Stimulated activated effector memory CD8-positive, alpha-beta T cell treated with anti-CD3 and anti-CD28 coated beads, Interleukin-12 subunit alpha, Interleukin-12 subunit beta, amount 100 ng/mL, for 72 hours (primary cell): ENCODE results near the gene TNFRSF12A.

Experiments used
- ATAC-seq: fragments of 150-1000 bp; cut with Tn5 transposase; 2 replicates; pipeline ENCODE4 v1.10.0; 2021
- DNase-seq, 2 donors: peaks; one replicate each; pipeline ENCODE4 v3.0.0; 2021 to 2022; ENCODE audit warnings: low spot score in 2 of 2
- H3K27ac Mint-ChIP-seq: one replicate; pipeline ENCODE4 v1.8.0; 2022; ENCODE audit warnings: mild to moderate bottlenecking, mixed read lengths
- H3K36me3 Mint-ChIP-seq: one replicate; pipeline ENCODE4 v1.8.0; 2022; ENCODE audit warnings: mild to moderate bottlenecking, mixed read lengths
- H3K4me1 Mint-ChIP-seq: one replicate; pipeline ENCODE4 v1.8.0; 2022; ENCODE audit warnings: mixed read lengths
- H3K4me3 Mint-ChIP-seq: one replicate; pipeline ENCODE4 v1.8.0; 2022; ENCODE audit warnings: mild to moderate bottlenecking, mixed read lengths
- H3K9me3 Mint-ChIP-seq: one replicate; pipeline ENCODE4 v1.8.0; 2022; ENCODE audit warnings: mixed read lengths

The TNFRSF12A gene

DNA sequence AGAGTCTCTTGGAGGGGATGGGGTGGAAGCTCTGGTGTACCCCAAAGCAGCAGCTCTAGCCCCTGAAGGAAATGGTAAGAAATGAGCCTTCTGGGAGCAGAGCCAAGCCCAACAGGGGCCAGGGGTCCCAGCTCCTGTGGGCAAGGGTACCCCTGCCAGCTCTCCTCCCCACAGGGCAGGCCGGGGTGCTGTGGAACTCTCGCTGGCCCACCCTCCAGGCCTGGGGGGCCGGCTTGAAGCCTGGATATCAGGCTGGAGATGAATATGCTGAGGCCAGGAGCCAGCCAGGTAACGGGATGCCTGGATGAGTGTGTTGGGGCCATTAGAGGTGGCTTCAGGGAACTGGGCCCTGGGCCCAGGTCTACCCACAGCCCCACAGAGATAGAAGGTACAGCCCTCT lies 19.6 kb upstream of the TNFRSF12A start:
- Mint-ChIP-seq H3K4me1 (no peaks in the 10 kb centered on the region), H3K9me3 (no peaks in the 10 kb centered on the region), H3K36me3 (peaks cover 6% of the 10 kb centered on the region), H3K27ac (no peak overlapping the region), H3K4me3 (no peak overlapping the region)
- DNase-seq (no peak), ATAC-seq (no peak)

DNA sequence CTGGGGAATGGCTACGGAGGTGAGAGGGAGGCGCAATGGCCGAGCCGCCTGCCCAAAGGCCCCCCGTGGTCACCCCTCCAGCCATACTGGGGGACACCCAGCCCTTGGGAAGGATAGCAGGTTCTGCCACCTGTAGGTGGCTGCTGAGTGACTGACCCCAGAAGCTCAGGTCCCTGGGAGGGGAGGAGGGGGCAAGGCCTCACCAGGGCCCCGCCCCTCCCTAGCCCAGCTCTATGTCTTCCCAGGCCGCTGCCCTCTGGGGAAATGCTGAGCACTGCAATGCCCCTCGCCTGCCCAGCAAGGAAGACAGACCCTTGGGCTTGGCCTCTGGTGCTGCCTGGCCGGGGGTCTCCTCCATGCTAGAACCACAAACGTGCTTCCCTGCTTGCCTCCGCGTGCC lies 18.9 kb upstream of the TNFRSF12A start:
- peaks cover 6% of the 10 kb centered on the region for H3K36me3 Mint-ChIP-seq
- H3K4me1 Mint-ChIP-seq = no peaks in the 10 kb centered on the region
- H3K9me3 Mint-ChIP-seq = no peaks in the 10 kb centered on the region
- ATAC-seq = no peak
- DNase-seq = no peak
- no peak overlapping the region for H3K4me3 Mint-ChIP-seq
- H3K27ac Mint-ChIP-seq = no peak overlapping the region

DNA sequence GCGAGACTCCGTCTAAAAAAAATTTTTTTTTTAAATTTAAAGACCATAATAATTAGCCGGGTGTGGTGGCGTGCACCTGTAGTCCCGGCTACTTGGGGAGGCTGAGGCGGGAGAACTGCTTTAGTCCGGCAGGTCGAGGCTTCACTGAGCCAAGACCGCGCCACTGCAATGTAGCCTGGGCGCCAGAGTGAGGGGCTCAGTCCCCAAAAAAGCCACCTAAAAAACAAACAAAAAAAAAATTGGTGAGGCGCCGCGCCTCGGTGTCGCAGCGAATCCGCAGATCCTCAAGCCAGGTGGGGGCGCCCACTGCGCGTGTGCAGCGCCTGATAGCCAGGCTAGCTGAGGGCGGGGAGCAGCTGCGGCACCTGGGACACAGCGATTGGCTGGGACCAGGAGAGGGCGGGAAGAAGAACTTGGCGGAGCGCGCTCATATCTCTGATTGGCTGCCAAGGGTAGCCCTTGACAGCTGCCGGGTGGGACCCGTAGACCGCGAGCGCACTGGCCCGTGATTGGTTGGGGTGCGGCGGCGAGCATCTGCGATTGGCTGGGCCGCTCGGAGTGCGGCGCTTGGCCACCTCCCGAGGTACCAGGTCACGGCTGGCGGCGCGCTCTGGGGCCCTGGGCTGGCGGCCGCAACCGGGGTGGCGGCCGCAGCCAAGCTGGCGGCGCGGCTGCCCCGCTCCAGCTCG lies 16.4 kb upstream of the TNFRSF12A start:
- H3K4me3 Mint-ChIP-seq = peak overlapping the region; percentile 56
- peak overlapping the region; percentile 34 for H3K27ac Mint-ChIP-seq
- ATAC-seq = peak; percentile 98
- H3K36me3 Mint-ChIP-seq = peaks cover 6% of the 10 kb centered on the region
- H3K9me3 Mint-ChIP-seq = no peaks in the 10 kb centered on the region
- DNase-seq = peak; percentile 87 to 97
- peaks cover 23% of the 10 kb centered on the region for H3K4me1 Mint-ChIP-seq

DNA sequence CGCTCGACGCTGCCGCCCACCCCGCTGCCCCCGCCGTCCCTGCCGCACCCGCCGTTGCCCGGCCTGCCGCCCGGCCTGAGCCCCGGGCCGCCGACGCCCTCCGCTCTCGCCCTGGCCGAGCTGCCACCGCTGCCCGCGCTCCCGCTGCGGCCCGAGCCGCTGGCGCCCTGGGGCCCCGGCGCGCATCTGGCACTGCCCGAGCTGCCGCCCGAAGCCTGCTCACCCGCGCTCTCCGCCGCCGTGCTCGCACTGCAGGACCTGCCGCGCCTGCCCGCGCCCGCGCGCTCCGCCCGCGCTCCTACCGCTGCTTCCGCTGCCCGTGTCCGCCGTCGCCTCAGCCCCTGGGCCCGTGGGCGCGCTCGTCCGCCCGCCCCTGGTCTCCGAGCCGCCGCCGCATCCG lies 15.8 kb upstream of the TNFRSF12A start:
- no peak for DNase-seq
- H3K4me3 Mint-ChIP-seq = peak overlapping the region; percentile 60
- peaks cover 6% of the 10 kb centered on the region for H3K36me3 Mint-ChIP-seq
- H3K9me3 Mint-ChIP-seq = no peaks in the 10 kb centered on the region
- ATAC-seq = peak; percentile 47
- peaks cover 23% of the 10 kb centered on the region for H3K4me1 Mint-ChIP-seq
- no peak overlapping the region for H3K27ac Mint-ChIP-seq

DNA sequence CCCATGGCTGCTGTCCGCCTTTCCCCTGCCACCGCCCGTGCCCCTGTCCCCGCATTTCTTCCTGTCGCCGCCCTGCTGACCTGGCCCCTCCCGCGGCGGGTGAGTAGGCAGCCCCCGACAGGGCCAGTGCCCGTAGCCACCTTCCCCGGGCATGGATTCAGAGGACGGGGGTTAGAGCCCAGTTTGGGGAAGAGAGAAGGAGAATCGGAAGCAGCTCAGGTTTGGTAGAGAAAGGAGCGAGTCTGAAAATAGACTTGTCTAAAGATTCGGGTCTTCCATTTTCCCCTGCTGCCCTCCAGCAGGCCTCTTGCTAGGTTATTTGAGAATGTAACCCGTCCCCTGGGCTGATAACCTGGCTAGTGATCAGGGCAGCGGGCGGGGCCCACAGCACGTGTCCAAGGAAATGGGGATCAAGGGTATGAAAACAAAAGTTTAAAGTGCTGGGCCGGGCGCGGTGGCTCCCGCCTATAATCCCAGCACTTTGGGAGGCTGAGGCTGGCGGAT lies 15.3 kb upstream of the TNFRSF12A start:
- Mint-ChIP-seq H3K27ac (no peak overlapping the region), H3K4me3 (peak overlapping the region; percentile 60), H3K36me3 (peaks cover 6% of the 10 kb centered on the region), H3K9me3 (no peaks in the 10 kb centered on the region), H3K4me1 (peaks cover 23% of the 10 kb centered on the region)
- DNase-seq (no peak), ATAC-seq (no peak)

DNA sequence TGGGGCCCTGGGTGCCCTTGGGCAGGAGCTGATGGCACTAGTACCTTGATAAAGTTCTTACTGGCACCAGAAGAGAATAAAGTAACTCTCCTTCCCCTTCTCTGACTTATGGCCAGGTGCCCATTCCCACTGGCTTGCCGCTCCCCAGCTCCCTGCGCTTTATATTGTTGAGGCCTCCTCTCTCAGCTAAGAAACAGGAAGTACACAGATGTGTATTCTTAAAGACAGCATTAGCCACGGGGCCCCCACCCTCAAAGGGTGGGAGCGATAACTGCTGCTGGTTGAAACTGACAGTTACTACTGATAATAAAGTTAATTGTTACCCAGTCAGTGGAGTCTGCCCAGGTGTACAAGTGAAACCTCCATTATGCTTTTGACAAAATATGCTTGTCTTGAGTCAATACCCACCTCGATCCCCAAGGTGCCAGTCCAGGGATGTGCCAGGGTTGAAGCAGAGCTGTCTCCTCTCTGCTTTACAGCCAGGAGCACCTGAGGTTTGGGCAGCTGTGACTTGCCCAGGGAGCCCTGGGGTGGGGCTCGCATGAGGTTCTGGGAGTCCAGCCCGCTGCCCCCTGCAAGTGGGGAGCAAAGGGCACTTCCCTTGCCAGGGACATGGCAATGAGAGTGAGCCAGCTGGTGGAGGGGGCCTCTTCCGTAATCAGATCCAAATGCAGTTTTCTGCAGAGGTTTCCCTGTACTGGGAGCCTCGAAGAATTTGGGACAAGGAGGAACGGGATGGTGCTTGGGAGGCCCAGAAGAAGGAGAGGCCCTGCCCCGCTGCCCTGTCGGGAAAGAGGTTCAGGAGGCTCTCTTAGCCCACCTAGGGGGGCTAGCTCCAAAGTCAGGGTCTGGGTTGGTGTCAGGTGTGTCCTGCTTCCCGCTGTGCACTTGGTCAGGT lies 12.9 kb upstream of the TNFRSF12A start:
- peak overlapping the region; percentile 47 for H3K4me3 Mint-ChIP-seq
- H3K9me3 Mint-ChIP-seq = no peaks in the 10 kb centered on the region
- peak overlapping the region; percentile 78 for H3K27ac Mint-ChIP-seq
- ATAC-seq (no peak), DNase-seq (no peak)
- peaks cover 6% of the 10 kb centered on the region for H3K36me3 Mint-ChIP-seq
- peaks cover 23% of the 10 kb centered on the region for H3K4me1 Mint-ChIP-seq

DNA sequence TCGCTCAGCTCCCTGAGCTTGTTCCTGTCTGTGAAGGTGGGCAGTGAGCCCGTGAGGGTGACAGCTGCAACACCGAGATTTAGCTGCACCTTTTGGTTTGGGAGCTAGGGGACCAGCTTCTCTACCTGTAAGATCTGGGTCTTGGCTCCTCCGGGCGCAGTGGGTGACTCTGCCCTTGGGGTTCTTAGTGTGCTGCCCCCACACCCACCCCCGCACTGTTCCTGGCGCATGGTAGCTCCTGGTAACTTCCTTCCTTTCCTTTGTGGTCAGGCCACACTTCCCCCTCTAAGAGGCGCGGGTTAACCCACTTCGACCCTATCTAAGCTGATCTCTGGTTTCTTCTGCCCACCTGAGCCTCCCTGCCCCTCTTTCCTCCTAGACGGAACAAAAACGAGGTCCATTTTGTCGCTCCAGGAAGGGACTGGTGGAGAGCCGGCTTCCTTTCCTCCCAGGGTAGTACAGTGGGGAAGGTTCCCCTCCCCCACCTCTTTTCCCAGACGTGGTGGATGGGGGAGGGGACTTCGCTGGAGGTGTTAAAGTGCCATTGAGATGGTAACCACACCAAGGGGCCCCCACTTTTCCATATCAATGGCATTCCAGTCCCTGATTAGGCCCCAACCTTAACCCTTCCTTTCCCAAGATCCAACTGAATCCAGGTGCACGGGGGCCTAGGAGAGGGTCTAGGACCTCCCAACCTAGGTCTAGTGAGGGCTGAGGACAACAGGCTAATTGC lies 12.0 kb upstream of the TNFRSF12A start:
- no peaks in the 10 kb centered on the region for H3K9me3 Mint-ChIP-seq
- peak overlapping the region; percentile 78 for H3K27ac Mint-ChIP-seq
- H3K4me1 Mint-ChIP-seq = peaks cover 23% of the 10 kb centered on the region
- DNase-seq = no peak
- ATAC-seq = no peak
- H3K4me3 Mint-ChIP-seq = peak overlapping the region; percentile 47
- H3K36me3 Mint-ChIP-seq = peaks cover 6% of the 10 kb centered on the region

DNA sequence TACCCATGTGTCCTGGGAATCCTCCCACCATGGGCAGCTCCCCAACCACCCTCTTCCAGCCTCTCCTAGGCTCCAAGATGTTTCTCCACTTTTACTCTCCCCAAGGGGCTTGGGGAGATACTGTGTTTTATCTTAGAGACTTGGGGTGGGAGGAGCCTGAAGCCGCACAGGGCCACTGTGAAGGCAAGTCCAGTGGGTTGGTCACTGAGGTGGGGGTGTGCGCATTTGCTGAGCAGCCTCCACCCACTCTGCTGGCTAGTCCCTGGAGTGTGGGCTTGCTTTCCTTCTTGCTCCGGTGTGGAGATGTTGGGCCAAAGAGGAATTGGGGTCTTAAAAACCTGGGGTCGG lies 11.5 kb upstream of the TNFRSF12A start:
- peak overlapping the region; percentile 47 for H3K4me3 Mint-ChIP-seq
- no peak overlapping the region for H3K27ac Mint-ChIP-seq
- no peak for DNase-seq

DNA sequence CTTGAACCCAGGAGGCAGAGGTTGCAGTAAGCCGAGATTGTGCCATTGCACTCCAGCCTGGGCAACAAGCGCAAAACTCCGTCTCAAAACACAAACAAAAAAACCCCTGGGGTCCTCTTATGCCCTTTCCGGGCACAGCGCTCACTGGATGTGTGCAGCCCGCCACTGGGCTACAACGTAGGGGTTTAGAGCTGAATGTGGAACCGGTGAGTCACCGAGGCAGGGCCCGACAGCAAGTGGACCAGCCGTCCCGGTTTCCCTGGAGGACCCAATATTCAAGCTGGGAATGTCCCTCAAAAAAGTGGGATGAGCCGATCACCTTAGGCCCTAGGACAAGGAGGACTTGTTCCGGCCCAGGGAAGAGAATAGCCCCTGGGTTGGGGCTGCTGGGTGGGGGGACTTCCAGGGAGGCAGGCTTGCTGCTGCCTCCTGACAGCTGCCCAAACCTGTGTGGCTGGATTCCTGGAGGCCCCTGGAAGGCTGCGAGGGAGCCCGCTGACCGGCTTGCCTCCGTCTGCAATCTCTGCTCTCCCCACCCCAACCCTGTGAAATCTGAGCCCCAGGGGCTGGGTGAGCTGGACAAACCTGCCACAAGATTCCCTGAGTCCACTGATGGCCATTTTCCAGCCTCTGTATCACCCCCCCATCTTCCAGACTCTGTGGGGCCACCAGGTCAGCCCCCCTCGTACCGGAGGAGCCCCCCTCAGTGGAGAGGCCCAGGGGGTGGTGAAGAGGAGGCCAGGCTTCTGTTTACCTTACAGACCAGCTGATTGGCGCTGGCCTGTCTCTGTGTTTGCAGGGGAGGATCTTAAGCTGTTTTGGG lies 10.4 kb upstream of the TNFRSF12A start:
- H3K36me3 Mint-ChIP-seq = no peaks in the 10 kb centered on the region
- H3K27ac Mint-ChIP-seq = no peak overlapping the region
- H3K9me3 Mint-ChIP-seq = no peaks in the 10 kb centered on the region
- DNase-seq = no peak
- no peak for ATAC-seq
- H3K4me3 Mint-ChIP-seq = no peak overlapping the region
- peaks cover 23% of the 10 kb centered on the region for H3K4me1 Mint-ChIP-seq

More for the DNA sequence above, 11.5 kb upstream of the TNFRSF12A start:
- no peak for ATAC-seq
- no peaks in the 10 kb centered on the region for H3K9me3 Mint-ChIP-seq
- peaks cover 23% of the 10 kb centered on the region for H3K4me1 Mint-ChIP-seq
- H3K36me3 Mint-ChIP-seq = peaks cover 5% of the 10 kb centered on the region

DNA sequence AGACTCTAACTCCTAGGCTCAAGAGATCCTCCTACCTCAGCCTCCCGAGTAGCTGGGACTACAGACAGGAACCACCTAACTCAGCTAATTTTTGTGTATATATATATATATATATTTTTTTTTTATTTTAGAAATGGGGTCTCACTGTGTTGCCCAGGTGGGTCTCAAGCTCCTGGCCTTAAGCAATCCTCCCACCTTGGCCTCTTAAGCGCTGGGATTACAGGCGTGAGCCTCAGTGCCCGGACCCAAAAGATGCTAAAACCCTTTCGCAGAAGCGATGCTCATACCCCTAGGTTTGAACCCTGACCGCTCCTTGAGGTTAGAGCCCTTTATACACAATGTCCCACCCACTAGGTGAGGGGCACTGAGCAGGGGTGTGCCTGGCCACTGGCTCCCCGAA lies 9.7 kb upstream of the TNFRSF12A start:
- Mint-ChIP-seq H3K4me3 (no peak overlapping the region), H3K36me3 (no peaks in the 10 kb centered on the region)

DNA sequence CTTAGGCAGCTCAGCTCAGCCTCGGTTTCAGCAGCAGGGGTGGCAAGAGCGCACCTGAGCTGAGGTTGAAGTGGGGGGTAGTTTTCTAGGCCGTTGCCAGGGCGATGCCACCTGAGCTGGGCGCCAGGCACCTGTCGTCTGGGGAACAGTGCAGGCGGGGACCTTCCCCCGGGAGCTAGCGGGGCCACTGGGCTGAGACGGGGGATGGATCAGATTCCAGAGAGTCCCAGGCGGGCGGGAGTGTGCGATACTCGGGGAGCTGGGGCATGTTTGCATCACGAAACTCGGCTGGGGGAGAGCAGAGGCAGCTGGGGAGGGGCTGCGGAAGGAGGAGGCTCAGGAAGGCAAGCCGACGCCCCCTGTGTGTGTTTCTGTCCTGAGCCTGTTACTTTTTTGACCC lies 7.9 kb upstream of the TNFRSF12A start:
- H3K4me1 Mint-ChIP-seq = peaks cover 15% of the 10 kb centered on the region
- DNase-seq (no peak), ATAC-seq (no peak)
- no peak overlapping the region for H3K4me3 Mint-ChIP-seq
- H3K36me3 Mint-ChIP-seq = no peaks in the 10 kb centered on the region
- H3K9me3 Mint-ChIP-seq = no peaks in the 10 kb centered on the region
- no peak overlapping the region for H3K27ac Mint-ChIP-seq

More for the DNA sequence above, 9.7 kb upstream of the TNFRSF12A start:
- ATAC-seq = no peak
- no peak overlapping the region for H3K27ac Mint-ChIP-seq
- peaks cover 23% of the 10 kb centered on the region for H3K4me1 Mint-ChIP-seq
- no peaks in the 10 kb centered on the region for H3K9me3 Mint-ChIP-seq
- DNase-seq = no peak

DNA sequence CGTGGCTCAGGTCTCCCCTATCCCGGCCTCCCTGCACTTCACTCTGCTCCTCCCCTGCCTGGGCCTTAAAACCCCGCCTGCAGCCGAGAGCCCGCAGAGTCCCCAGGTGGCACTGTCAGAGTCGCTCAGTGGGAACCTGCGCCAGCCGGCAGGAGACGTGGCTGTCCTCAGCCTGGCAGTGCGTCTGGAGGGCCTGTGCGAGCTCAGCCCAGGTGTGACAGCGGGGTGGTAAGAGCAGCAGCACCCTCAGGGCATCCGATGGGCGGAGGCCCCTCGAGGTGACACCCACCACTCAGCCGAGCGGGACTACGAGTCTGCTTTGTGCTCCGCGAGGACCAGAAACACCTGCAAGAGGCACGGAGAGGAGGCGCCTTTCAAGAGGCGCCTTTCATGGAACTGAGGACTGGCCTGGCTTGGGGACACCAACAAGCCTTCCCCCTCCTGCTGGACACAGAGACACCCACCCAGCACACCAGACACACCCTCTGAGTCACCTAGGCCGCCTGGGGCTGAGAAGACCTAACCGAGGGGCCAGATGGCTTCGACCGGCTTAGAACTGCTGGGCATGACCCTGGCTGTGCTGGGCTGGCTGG lies 7.2 kb upstream of the TNFRSF12A start, which contains the start of gene CLDN9:
Gene CLDN9, plus strand, starts transcription at position 96 of the 593 bp plus-strand sequence. Its CDS starts 440 bp downstream, at position 536.
- H3K9me3 Mint-ChIP-seq = no peaks in the 10 kb centered on the region
- DNase-seq (no peak), ATAC-seq (peak; percentile 14)
- H3K4me3 Mint-ChIP-seq = no peak within 1 kb of the TSS
- no peak within 1 kb of the TSS for H3K27ac Mint-ChIP-seq
- peaks cover 9% of the 10 kb centered on the region for H3K4me1 Mint-ChIP-seq
- H3K36me3 Mint-ChIP-seq = peaks cover 2% of the 10 kb centered on the region

DNA sequence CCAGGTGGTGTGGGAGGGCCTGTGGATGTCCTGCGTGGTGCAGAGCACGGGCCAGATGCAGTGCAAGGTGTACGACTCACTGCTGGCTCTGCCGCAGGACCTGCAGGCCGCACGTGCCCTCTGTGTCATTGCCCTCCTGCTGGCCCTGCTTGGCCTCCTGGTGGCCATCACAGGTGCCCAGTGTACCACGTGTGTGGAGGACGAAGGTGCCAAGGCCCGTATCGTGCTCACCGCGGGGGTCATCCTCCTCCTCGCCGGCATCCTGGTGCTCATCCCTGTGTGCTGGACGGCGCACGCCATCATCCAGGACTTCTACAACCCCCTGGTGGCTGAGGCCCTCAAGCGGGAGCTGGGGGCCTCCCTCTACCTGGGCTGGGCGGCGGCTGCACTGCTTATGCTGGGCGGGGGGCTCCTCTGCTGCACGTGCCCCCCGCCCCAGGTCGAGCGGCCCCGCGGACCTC lies 6.6 kb upstream of the TNFRSF12A start:
- Mint-ChIP-seq H3K27ac (no peak overlapping the region), H3K4me3 (no peak overlapping the region), H3K4me1 (peaks cover 3% of the 10 kb centered on the region)

DNA sequence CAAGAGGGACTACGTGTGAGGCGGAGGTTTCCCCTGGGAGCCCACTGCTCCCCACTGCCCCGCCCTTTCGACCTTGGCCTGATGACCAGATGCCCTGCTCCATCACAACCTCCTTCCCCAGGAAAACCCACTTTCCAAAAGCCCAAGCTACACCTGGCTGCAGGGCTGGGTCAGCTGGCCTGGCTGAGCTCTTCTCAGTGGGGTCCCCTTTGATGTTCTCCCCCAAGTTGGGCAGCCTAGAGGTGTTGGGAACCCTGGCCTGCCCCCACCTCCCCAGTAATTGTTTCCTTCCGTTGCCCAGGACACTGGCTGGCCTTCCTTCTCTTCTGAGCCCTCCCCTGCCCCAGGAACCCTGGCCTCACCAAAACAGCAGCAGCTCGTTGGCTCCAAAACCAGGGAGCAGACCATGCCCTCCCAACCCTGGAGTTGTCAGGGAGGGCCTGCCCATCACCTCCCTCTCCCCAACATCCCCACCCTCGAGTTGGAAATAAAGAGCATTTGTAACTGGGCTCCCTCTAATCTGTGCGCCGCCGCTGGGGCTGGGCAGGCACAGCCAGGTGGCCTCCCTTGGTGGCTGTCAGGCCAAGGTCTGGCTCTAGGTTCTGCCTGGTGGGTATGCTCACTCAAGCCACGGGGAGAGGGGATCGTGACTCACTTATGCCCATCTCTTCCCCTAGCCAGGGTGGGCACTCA lies 6.0 kb upstream of the TNFRSF12A start:
- Mint-ChIP-seq H3K4me3 (no peak overlapping the region), H3K4me1 (peaks cover under 1% of the 10 kb centered on the region), H3K9me3 (no peaks in the 10 kb centered on the region), H3K27ac (no peak overlapping the region), H3K36me3 (peaks cover 5% of the 10 kb centered on the region)
- no peak for DNase-seq
- ATAC-seq = no peak

More for the DNA sequence above, 6.6 kb upstream of the TNFRSF12A start:
- DNase-seq (no peak), ATAC-seq (no peak)
- Mint-ChIP-seq H3K36me3 (peaks cover 5% of the 10 kb centered on the region), H3K9me3 (no peaks in the 10 kb centered on the region)
